Measurements from ENCODE around the gene CCDC40. TPM values are rescaled to one million over a fixed set of nuclear protein-coding genes. Genes with fewer than 3 reads are reported as not detected.

The CCDC40 gene
- total and polyA plus RNA-seq, 11 donors = 2.4 to 9.0 (median 5.9) TPM

DNA sequence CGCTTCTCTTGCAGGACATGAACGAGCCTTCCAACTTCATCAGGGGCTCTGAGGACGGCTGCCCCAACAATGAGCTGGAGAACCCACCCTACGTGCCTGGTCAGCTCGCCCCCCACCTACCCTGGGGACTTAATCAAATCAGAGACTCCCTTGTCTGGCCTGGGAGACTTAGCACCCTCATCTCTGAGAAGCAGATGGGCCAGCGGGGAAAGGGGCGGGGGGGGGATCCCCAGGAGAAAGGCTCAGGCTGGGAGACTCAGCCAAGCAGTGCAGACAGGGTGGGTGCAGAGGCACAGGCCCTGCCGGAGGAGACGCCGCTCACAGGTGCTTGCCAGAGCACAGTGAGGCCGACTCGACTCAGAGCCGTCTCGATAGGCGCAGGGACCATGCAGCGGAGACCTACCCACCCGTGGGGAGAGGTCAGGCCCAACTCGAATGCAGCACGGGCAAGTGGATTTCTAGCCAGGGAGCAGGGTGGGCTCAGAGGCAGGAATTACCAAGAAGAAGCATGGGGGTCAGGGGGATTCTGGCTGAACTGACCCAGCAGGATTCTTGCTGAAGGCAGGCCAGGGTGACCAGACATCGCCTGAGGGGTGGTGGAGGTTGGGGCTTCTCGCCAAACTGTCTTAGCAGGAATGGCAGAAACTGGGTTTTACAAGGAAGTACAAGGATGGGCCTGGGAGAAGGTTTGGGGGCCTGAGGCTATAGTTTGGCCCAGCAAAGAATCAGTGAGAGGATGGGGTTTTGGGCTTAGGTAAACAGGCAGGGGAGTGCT is 74.7 kb downstream of the CCDC40 start:
- DNase-seq = no peak
- peaks cover 0 to 41% (median 2%) of the 10 kb centered on the region in 9 donors for H3K36me3 ChIP-seq

DNA sequence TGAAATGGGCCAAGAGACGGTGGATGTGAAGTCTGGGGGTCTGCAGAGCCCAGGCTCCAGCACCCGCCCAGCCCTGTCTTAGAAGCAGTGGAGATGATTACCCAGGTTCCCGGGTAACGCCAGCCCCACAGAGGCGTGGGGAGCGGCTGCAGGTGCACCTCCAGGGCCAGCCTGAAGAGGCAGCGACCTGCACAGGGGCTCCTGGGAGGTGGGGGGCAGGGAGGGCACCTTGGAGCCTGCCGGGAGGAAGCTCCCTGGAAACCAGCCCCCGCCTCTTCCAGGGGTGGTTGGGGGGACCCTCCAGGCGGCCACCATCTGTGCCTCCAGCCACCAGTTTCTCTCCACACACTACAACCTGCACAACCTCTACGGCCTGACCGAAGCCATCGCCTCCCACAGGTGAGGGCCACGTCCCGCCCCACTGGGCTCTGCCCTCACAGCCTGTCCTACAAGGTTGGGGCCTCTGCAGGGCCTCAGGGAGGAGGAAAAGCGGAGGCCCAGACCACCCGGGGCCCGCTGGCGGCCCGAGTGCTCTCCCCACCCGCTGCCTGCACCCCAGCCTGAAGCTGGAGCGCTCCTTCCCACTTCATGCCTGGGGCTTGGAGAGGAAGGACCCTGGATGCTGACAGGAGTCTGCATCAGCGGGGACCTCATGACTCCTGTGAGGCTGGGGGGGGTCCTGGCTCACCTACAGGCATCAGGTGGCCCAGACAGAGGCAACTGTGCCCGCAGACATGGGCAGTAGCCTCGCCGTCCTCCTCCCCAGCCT is 75.4 kb downstream of the CCDC40 start:
- no peaks in the 10 kb centered on the region for H3K27me3 ChIP-seq
- no peak overlapping the region for H3K4me3 ChIP-seq
- H3K27ac ChIP-seq = no peak overlapping the region
- H3K4me1 ChIP-seq = no peaks in the 10 kb centered on the region
- 88 to 92% (median 90%) methylated on average over 11 to 26 of the region's 26 CpGs for WGBS, 4 donors
- intact Hi-C loops (cut with DNase I) = no loop called here
- no peak for DNase-seq
- H3K36me3 ChIP-seq = peaks cover 0 to 41% (median 2%) of the 10 kb centered on the region in 9 donors
- TF ChIP-seq, protein P1, sequence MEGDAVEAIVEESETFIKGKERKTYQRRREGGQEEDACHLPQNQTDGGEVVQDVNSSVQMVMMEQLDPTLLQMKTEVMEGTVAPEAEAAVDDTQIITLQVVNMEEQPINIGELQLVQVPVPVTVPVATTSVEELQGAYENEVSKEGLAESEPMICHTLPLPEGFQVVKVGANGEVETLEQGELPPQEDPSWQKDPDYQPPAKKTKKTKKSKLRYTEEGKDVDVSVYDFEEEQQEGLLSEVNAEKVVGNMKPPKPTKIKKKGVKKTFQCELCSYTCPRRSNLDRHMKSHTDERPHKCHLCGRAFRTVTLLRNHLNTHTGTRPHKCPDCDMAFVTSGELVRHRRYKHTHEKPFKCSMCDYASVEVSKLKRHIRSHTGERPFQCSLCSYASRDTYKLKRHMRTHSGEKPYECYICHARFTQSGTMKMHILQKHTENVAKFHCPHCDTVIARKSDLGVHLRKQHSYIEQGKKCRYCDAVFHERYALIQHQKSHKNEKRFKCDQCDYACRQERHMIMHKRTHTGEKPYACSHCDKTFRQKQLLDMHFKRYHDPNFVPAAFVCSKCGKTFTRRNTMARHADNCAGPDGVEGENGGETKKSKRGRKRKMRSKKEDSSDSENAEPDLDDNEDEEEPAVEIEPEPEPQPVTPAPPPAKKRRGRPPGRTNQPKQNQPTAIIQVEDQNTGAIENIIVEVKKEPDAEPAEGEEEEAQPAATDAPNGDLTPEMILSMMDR (IDR thresholded peaks at IDR 0.05) = no peak
- no peak for TF ChIP-seq POLR2A (IDR thresholded peaks at IDR 0.05)
- peaks cover 0 to 10% (median 0%) of the 10 kb centered on the region in 12 donors for H3K9me3 ChIP-seq
- no peak for ATAC-seq

More for the DNA sequence above, 74.7 kb downstream of the CCDC40 start:
- TF ChIP-seq, protein P1 (IDR thresholded peaks at IDR 0.05) = no peak
- no peak for TF ChIP-seq POLR2A (IDR thresholded peaks at IDR 0.05)
- Histone ChIP-seq H3K4me1 (no peaks in the 10 kb centered on the region), H3K27me3 (no peaks in the 10 kb centered on the region), H3K27ac (no peak overlapping the region), H3K4me3 (no peak overlapping the region), H3K9me3 (peaks cover 0 to 10% (median 0%) of the 10 kb centered on the region in 12 donors)
- intact Hi-C loops (cut with DNase I) = no loop called here
- WGBS, 4 donors = 93 to 94% (median 94%) methylated on average over 16 to 21 of the region's 21 CpGs
- ATAC-seq = peak in 1 of 4 donors; percentile 7

DNA sequence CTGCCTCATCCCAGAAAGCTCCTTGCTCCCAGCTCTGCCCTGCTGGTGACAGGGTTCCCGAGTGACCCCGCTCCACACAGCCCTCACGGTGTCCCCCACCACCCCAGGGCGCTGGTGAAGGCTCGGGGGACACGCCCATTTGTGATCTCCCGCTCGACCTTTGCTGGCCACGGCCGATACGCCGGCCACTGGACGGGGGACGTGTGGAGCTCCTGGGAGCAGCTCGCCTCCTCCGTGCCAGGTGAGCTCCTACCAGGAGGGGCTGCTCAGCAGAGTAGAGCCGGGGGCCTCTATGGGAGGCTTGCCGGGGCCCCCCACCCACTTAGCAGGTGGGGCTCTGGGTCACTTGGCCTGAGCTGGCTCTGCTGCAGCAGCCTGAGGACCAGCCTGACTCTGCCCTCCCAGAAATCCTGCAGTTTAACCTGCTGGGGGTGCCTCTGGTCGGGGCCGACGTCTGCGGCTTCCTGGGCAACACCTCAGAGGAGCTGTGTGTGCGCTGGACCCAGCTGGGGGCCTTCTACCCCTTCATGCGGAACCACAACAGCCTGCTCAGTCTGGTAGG is 76.1 kb downstream of the CCDC40 start:
- no peak for DNase-seq
- Histone ChIP-seq H3K36me3 (peaks cover 0 to 41% (median 2%) of the 10 kb centered on the region in 9 donors), H3K4me3 (no peak overlapping the region), H3K27me3 (no peaks in the 10 kb centered on the region), H3K27ac (no peak overlapping the region), H3K4me1 (no peaks in the 10 kb centered on the region), H3K9me3 (peaks cover 0 to 10% (median 0%) of the 10 kb centered on the region in 12 donors)
- no peak for TF ChIP-seq POLR2A (IDR thresholded peaks at IDR 0.05)
- TF ChIP-seq, protein P1 (IDR thresholded peaks at IDR 0.05) = no peak
- intact Hi-C loops (cut with DNase I) = no loop called here
- WGBS, 4 donors = 91 to 95% (median 93%) methylated on average over 16 to 24 of the region's 24 CpGs
- no peak for ATAC-seq

DNA sequence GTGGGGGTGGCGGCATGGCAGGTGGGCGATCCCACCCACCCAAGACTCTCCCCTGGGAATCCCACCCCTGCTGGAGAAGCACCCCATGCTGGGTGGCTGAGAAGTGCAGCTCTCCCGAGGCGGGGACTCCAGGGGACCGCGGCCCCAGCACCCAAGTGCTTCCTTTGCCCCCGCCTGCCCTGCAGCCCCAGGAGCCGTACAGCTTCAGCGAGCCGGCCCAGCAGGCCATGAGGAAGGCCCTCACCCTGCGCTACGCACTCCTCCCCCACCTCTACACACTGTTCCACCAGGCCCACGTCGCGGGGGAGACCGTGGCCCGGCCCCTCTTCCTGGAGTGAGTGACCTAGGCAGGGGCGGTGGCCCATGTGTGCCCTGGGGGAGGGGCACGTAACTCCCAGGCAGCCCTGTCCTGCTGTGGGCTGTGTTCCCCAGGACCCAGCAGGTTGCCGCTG is 76.6 kb downstream of the CCDC40 start:
- DNase-seq (no peak), ATAC-seq (no peak)
- Histone ChIP-seq H3K9me3 (peaks cover 0 to 10% (median 0%) of the 10 kb centered on the region in 12 donors), H3K27ac (no peak overlapping the region), H3K27me3 (no peaks in the 10 kb centered on the region), H3K4me1 (no peaks in the 10 kb centered on the region), H3K4me3 (no peak overlapping the region), H3K36me3 (peaks cover 0 to 36% (median 2%) of the 10 kb centered on the region in 9 donors)
- intact Hi-C loops (cut with DNase I) = no loop called here
- TF ChIP-seq POLR2A (IDR thresholded peaks at IDR 0.05) = no peak
- TF ChIP-seq, protein P1 (IDR thresholded peaks at IDR 0.05) = no peak
- WGBS, 4 donors = 89 to 91% (median 91%) methylated on average over 8 to 20 of the region's 20 CpGs

Data from heart left ventricle (tissue), 16 donors.